NOMO-1 treated with DMSO at 0.1 percent for 48 hours (cell line): ENCODE measurements around the gene PTPN1.
"Not testable (repeated sequence)": the region's sequence is repeated elsewhere in the genome, so short reads cannot be mapped to it uniquely, and the experiment has no call there.

ENCODE experiments used
- DNase-seq: peaks from one replicate; lab custom pipeline; 2025; ENCODE audit not compliant: unreplicated experiment; lab: John Stamatoyannopoulos, UW

PTPN1 gene

GRCh38 chr20:50602432-50603088 is 92.4 kb downstream of the PTPN1 start:
- no peak for DNase-seq

- DNase-seq = no peak
Measured at GRCh38 chr20:50604451-50604850, 94.3 kb downstream of the PTPN1 start.

GRCh38 chr20:50605136-50605535 is 95.0 kb downstream of the PTPN1 start:
- no peak for DNase-seq

- DNase-seq = no peak
Measured at GRCh38 chr20:50607436-50607835, 97.3 kb downstream of the PTPN1 start.

- DNase-seq = no peak
Measured at GRCh38 chr20:50607850-50608749, 97.9 kb downstream of the PTPN1 start.

- no peak for DNase-seq
Measured at GRCh38 chr20:50608750-50609104, 98.5 kb downstream of the PTPN1 start.

- no peak for DNase-seq
Measured at GRCh38 chr20:50609438-50609989, 99.3 kb downstream of the PTPN1 start.

GRCh38 chr20:50610212-50610718 is 100.1 kb downstream of the PTPN1 start:
- no peak for DNase-seq

GRCh38 chr20:50611128-50611810 is 101.1 kb downstream of the PTPN1 start:
- DNase-seq = no peak

GRCh38 chr20:50613438-50614169 is 103.4 kb downstream of the PTPN1 start:
- no peak for DNase-seq

- no peak for DNase-seq
Measured at GRCh38 chr20:50615407-50615806, 105.2 kb downstream of the PTPN1 start.

- no peak for DNase-seq
Measured at GRCh38 chr20:50617022-50617421, 106.8 kb downstream of the PTPN1 start.

- DNase-seq = no peak
Measured at GRCh38 chr20:50618537-50618936, 108.4 kb downstream of the PTPN1 start.

- not testable (repeated sequence) for DNase-seq
Measured at GRCh38 chr20:50620459-50620858, 110.3 kb downstream of the PTPN1 start.

GRCh38 chr20:50621068-50621665 is 111.0 kb downstream of the PTPN1 start:
- DNase-seq = no peak

GRCh38 chr20:50624351-50625016 is 114.3 kb downstream of the PTPN1 start:
- no peak for DNase-seq

- DNase-seq = peak; percentile 29
Measured at GRCh38 chr20:50625986-50626677, 115.9 kb downstream of the PTPN1 start.

- no peak for DNase-seq
Measured at GRCh38 chr20:50627747-50628146, 117.6 kb downstream of the PTPN1 start.

- no peak for DNase-seq
Measured at GRCh38 chr20:50628332-50628731, 118.1 kb downstream of the PTPN1 start.
